Measurements from ENCODE around the gene TOPBP1.

TOPBP1 gene

GRCh38 chr3:133593243-133593642 is 68.5 kb downstream of the TOPBP1 start:
- no peak for TF ChIP-seq MAX (IDR thresholded peaks at IDR 0.05; ENCODE audit: low read depth, low read length)
- TF ChIP-seq MYC (IDR thresholded peaks at IDR 0.05; ENCODE audit: low read depth, low read length): no peak
- no peak for TF ChIP-seq POLR2A (IDR thresholded peaks at IDR 0.05; ENCODE audit: extremely low read depth, insufficient read length)
- no peak for TF ChIP-seq CTCF (IDR thresholded peaks at IDR 0.05; ENCODE audit: low read depth, low read length)
- no peak for DNase-seq (ENCODE audit: low read depth)
- no peak overlapping the region for H3K4me3 ChIP-seq (ENCODE audit: low read depth, low read length)

- no peak for DNase-seq (ENCODE audit: low read depth)
- TF ChIP-seq POLR2A (IDR thresholded peaks at IDR 0.05; ENCODE audit: extremely low read depth, insufficient read length): no peak
- TF ChIP-seq MAX (IDR thresholded peaks at IDR 0.05; ENCODE audit: low read depth, low read length): no peak
- TF ChIP-seq MYC (IDR thresholded peaks at IDR 0.05; ENCODE audit: low read depth, low read length): no peak
- no peak for TF ChIP-seq CTCF (IDR thresholded peaks at IDR 0.05; ENCODE audit: low read depth, low read length)
- H3K4me3 ChIP-seq (ENCODE audit: low read depth, low read length): no peak overlapping the region
These were observed 68.9 kb downstream of the TOPBP1 start for GRCh38 chr3:133592843-133593242.

- no peak for DNase-seq (ENCODE audit: low read depth)
- H3K4me3 ChIP-seq (ENCODE audit: low read depth, low read length): no peak overlapping the region
- TF ChIP-seq MYC (IDR thresholded peaks at IDR 0.05; ENCODE audit: low read depth, low read length) (no peak), POLR2A (IDR thresholded peaks at IDR 0.05; ENCODE audit: extremely low read depth, insufficient read length) (no peak), CTCF (IDR thresholded peaks at IDR 0.05; ENCODE audit: low read depth, low read length) (no peak), MAX (IDR thresholded peaks at IDR 0.05; ENCODE audit: low read depth, low read length) (no peak)
These were observed 70.4 kb downstream of the TOPBP1 start for GRCh38 chr3:133591271-133591742.

- DNase-seq (ENCODE audit: low read depth): no peak
- TF ChIP-seq MYC (IDR thresholded peaks at IDR 0.05; ENCODE audit: low read depth, low read length) (no peak), MAX (IDR thresholded peaks at IDR 0.05; ENCODE audit: low read depth, low read length) (no peak), POLR2A (IDR thresholded peaks at IDR 0.05; ENCODE audit: extremely low read depth, insufficient read length) (no peak), CTCF (IDR thresholded peaks at IDR 0.05; ENCODE audit: low read depth, low read length) (no peak)
- no peak overlapping the region for H3K4me3 ChIP-seq (ENCODE audit: low read depth, low read length)
These were observed 72.2 kb downstream of the TOPBP1 start for GRCh38 chr3:133589503-133589902.

GRCh38 chr3:133588784-133589465 is 72.8 kb downstream of the TOPBP1 start:
- no peak for TF ChIP-seq MYC (IDR thresholded peaks at IDR 0.05; ENCODE audit: low read depth, low read length)
- TF ChIP-seq CTCF (IDR thresholded peaks at IDR 0.05; ENCODE audit: low read depth, low read length): no peak
- no peak for TF ChIP-seq POLR2A (IDR thresholded peaks at IDR 0.05; ENCODE audit: extremely low read depth, insufficient read length)
- no peak for DNase-seq (ENCODE audit: low read depth)

More at GRCh38 chr3:133588784-133589465, 72.8 kb downstream of the TOPBP1 start:
- no peak overlapping the region for H3K4me3 ChIP-seq (ENCODE audit: low read depth, low read length)

All from NB4 (cell line).